ENCODE data around the gene LPA. TPM values are rescaled to one million over a fixed set of nuclear protein-coding genes. Genes with fewer than 3 reads are reported as not detected.
"Not testable (repeated sequence)": the region's sequence is repeated elsewhere in the genome, so short reads cannot be mapped to it uniquely, and the experiment has no call there.

The LPA gene
- polyA plus RNA-seq, 4 donors: 0.03 to 0.27 (median 0.10) TPM; not detected in 1

- DNase-seq: no peak
- H3K27me3 ChIP-seq (ENCODE audit: control insufficient read depth in 3 of 3, insufficient read depth in 3 of 3, low read length in 3 of 3): no peaks in the 10 kb centered on the region
- WGBS, 3 donors: 3 to 33% (median 12%) methylated on average over 1 of the region's 1 CpG
- H3K4me1 ChIP-seq (ENCODE audit: control insufficient read depth in 3 of 3, insufficient read depth in 2 of 3, low read depth in 1 of 3, low read length in 2 of 3): no peaks in the 10 kb centered on the region
- no peaks in the 10 kb centered on the region for H3K36me3 ChIP-seq (ENCODE audit: control insufficient read depth in 3 of 3, insufficient read depth in 2 of 3, low read depth in 1 of 3, low read length in 3 of 3)
- H3K4me3 ChIP-seq (ENCODE audit: low read depth in 1 of 3, low read length in 3 of 3): no peak overlapping the region
- no peak overlapping the region for H3K27ac ChIP-seq (ENCODE audit: low read depth in 1 of 3, low read length in 2 of 3)
- FAIRE-seq: no peak
- H3K9me3 ChIP-seq (ENCODE audit: control insufficient read depth in 2 of 2, insufficient read depth in 1 of 2, low read depth in 1 of 2, low read length in 1 of 2): peaks cover 0 to 9% of the 10 kb centered on the region in 2 donors
These were observed 67.9 kb downstream of the LPA start for GRCh38 chr6:160595838-160596832.

GRCh38 chr6:160595297-160595696 lies 68.8 kb downstream of the LPA start:
- 43 to 51% (median 45%) methylated on average over 4 of the region's 4 CpGs for WGBS, 3 donors
- H3K9me3 ChIP-seq (ENCODE audit: control insufficient read depth in 2 of 2, insufficient read depth in 1 of 2, low read depth in 1 of 2, low read length in 1 of 2); H3K4me1 ChIP-seq (ENCODE audit: control insufficient read depth in 3 of 3, insufficient read depth in 2 of 3, low read depth in 1 of 3, low read length in 2 of 3); H3K27me3 ChIP-seq (ENCODE audit: control insufficient read depth in 3 of 3, insufficient read depth in 3 of 3, low read length in 3 of 3); DNase-seq; FAIRE-seq; H3K36me3 ChIP-seq (ENCODE audit: control insufficient read depth in 3 of 3, insufficient read depth in 2 of 3, low read depth in 1 of 3, low read length in 3 of 3); H3K27ac ChIP-seq (ENCODE audit: low read depth in 1 of 3, low read length in 2 of 3); H3K4me3 ChIP-seq (ENCODE audit: low read depth in 1 of 3, low read length in 3 of 3): not testable (repeated sequence)

GRCh38 chr6:160586374-160586773 lies 77.7 kb downstream of the LPA start:
- H3K27me3 ChIP-seq (ENCODE audit: control insufficient read depth in 3 of 3, insufficient read depth in 3 of 3, low read length in 3 of 3): no peaks in the 10 kb centered on the region
- no peaks in the 10 kb centered on the region for H3K9me3 ChIP-seq (ENCODE audit: control insufficient read depth in 2 of 2, insufficient read depth in 1 of 2, low read depth in 1 of 2, low read length in 1 of 2)
- no peaks in the 10 kb centered on the region for H3K4me1 ChIP-seq (ENCODE audit: control insufficient read depth in 3 of 3, insufficient read depth in 2 of 3, low read depth in 1 of 3, low read length in 2 of 3)
- no peaks in the 10 kb centered on the region for H3K36me3 ChIP-seq (ENCODE audit: control insufficient read depth in 3 of 3, insufficient read depth in 2 of 3, low read depth in 1 of 3, low read length in 3 of 3)
- FAIRE-seq (no peak), DNase-seq (no peak)
- WGBS, 3 donors: 81 to 83% (median 82%) methylated on average over 4 of the region's 4 CpGs
- H3K4me3 ChIP-seq (ENCODE audit: low read depth in 1 of 3, low read length in 3 of 3): no peak overlapping the region
- no peak overlapping the region for H3K27ac ChIP-seq (ENCODE audit: low read depth in 1 of 3, low read length in 2 of 3)

GRCh38 chr6:160583794-160584193 lies 80.3 kb downstream of the LPA start:
- FAIRE-seq: no peak
- no peak overlapping the region for H3K27ac ChIP-seq (ENCODE audit: low read depth in 1 of 3, low read length in 2 of 3)
- no peaks in the 10 kb centered on the region for H3K4me1 ChIP-seq (ENCODE audit: control insufficient read depth in 3 of 3, insufficient read depth in 2 of 3, low read depth in 1 of 3, low read length in 2 of 3)
- no peaks in the 10 kb centered on the region for H3K36me3 ChIP-seq (ENCODE audit: control insufficient read depth in 3 of 3, insufficient read depth in 2 of 3, low read depth in 1 of 3, low read length in 3 of 3)
- H3K27me3 ChIP-seq (ENCODE audit: control insufficient read depth in 3 of 3, insufficient read depth in 3 of 3, low read length in 3 of 3): no peaks in the 10 kb centered on the region
- no peak for DNase-seq
- no peaks in the 10 kb centered on the region for H3K9me3 ChIP-seq (ENCODE audit: control insufficient read depth in 2 of 2, insufficient read depth in 1 of 2, low read depth in 1 of 2, low read length in 1 of 2)
- no peak overlapping the region for H3K4me3 ChIP-seq (ENCODE audit: low read depth in 1 of 3, low read length in 3 of 3)

GRCh38 chr6:160581406-160581805 lies 82.7 kb downstream of the LPA start:
- Histone ChIP-seq H3K36me3 (ENCODE audit: control insufficient read depth in 3 of 3, insufficient read depth in 2 of 3, low read depth in 1 of 3, low read length in 3 of 3) (no peaks in the 10 kb centered on the region), H3K9me3 (ENCODE audit: control insufficient read depth in 2 of 2, insufficient read depth in 1 of 2, low read depth in 1 of 2, low read length in 1 of 2) (no peaks in the 10 kb centered on the region), H3K27ac (ENCODE audit: low read depth in 1 of 3, low read length in 2 of 3) (no peak overlapping the region), H3K4me3 (ENCODE audit: low read depth in 1 of 3, low read length in 3 of 3) (no peak overlapping the region), H3K27me3 (ENCODE audit: control insufficient read depth in 3 of 3, insufficient read depth in 3 of 3, low read length in 3 of 3) (no peaks in the 10 kb centered on the region), H3K4me1 (ENCODE audit: control insufficient read depth in 3 of 3, insufficient read depth in 2 of 3, low read depth in 1 of 3, low read length in 2 of 3) (no peaks in the 10 kb centered on the region)
- DNase-seq (no peak), FAIRE-seq (no peak)
- WGBS, 3 donors: 62 to 83% (median 76%) methylated on average over 1 of the region's 1 CpG

- WGBS, 3 donors: 60 to 68% (median 65%) methylated on average over 5 of the region's 5 CpGs
- H3K27ac ChIP-seq (ENCODE audit: low read depth in 1 of 3, low read length in 2 of 3); DNase-seq; H3K36me3 ChIP-seq (ENCODE audit: control insufficient read depth in 3 of 3, insufficient read depth in 2 of 3, low read depth in 1 of 3, low read length in 3 of 3); H3K27me3 ChIP-seq (ENCODE audit: control insufficient read depth in 3 of 3, insufficient read depth in 3 of 3, low read length in 3 of 3); H3K4me1 ChIP-seq (ENCODE audit: control insufficient read depth in 3 of 3, insufficient read depth in 2 of 3, low read depth in 1 of 3, low read length in 2 of 3); H3K4me3 ChIP-seq (ENCODE audit: low read depth in 1 of 3, low read length in 3 of 3); H3K9me3 ChIP-seq (ENCODE audit: control insufficient read depth in 2 of 2, insufficient read depth in 1 of 2, low read depth in 1 of 2, low read length in 1 of 2); FAIRE-seq: not testable (repeated sequence)
These were observed 85.6 kb downstream of the LPA start for GRCh38 chr6:160578515-160578914.

- no peak for FAIRE-seq
These were observed 90.1 kb downstream of the LPA start for GRCh38 chr6:160573943-160574342.

GRCh38 chr6:160571201-160571600 lies 92.9 kb downstream of the LPA start:
- not testable (repeated sequence) for FAIRE-seq

More at GRCh38 chr6:160573943-160574342, 90.1 kb downstream of the LPA start:
- DNase-seq: no peak
- Histone ChIP-seq H3K27ac (ENCODE audit: low read depth in 1 of 3, low read length in 2 of 3) (no peak overlapping the region), H3K4me3 (ENCODE audit: low read depth in 1 of 3, low read length in 3 of 3) (no peak overlapping the region), H3K9me3 (ENCODE audit: control insufficient read depth in 2 of 2, insufficient read depth in 1 of 2, low read depth in 1 of 2, low read length in 1 of 2) (peaks cover 0 to 2% of the 10 kb centered on the region in 2 donors), H3K4me1 (ENCODE audit: control insufficient read depth in 3 of 3, insufficient read depth in 2 of 3, low read depth in 1 of 3, low read length in 2 of 3) (no peaks in the 10 kb centered on the region), H3K27me3 (ENCODE audit: control insufficient read depth in 3 of 3, insufficient read depth in 3 of 3, low read length in 3 of 3) (no peaks in the 10 kb centered on the region), H3K36me3 (ENCODE audit: control insufficient read depth in 3 of 3, insufficient read depth in 2 of 3, low read depth in 1 of 3, low read length in 3 of 3) (no peaks in the 10 kb centered on the region)
- WGBS, 3 donors: 41 to 63% (median 48%) methylated on average over 4 of the region's 4 CpGs

More at GRCh38 chr6:160571201-160571600, 92.9 kb downstream of the LPA start:
- not testable (repeated sequence) for H3K4me1 ChIP-seq (ENCODE audit: control insufficient read depth in 3 of 3, insufficient read depth in 2 of 3, low read depth in 1 of 3, low read length in 2 of 3); H3K27ac ChIP-seq (ENCODE audit: low read depth in 1 of 3, low read length in 2 of 3); H3K4me3 ChIP-seq (ENCODE audit: low read depth in 1 of 3, low read length in 3 of 3); H3K36me3 ChIP-seq (ENCODE audit: control insufficient read depth in 3 of 3, insufficient read depth in 2 of 3, low read depth in 1 of 3, low read length in 3 of 3); H3K27me3 ChIP-seq (ENCODE audit: control insufficient read depth in 3 of 3, insufficient read depth in 3 of 3, low read length in 3 of 3); H3K9me3 ChIP-seq (ENCODE audit: control insufficient read depth in 2 of 2, insufficient read depth in 1 of 2, low read depth in 1 of 2, low read length in 1 of 2); DNase-seq

Data from small intestine (tissue), 7 donors.